ENCODE data around the gene CLECL1. TPM values are rescaled to one million over a fixed set of nuclear protein-coding genes. Genes with fewer than 3 reads are reported as not detected.

The CLECL1 gene
- total RNA-seq, 2 donors from 2014 or later: 1.9 TPM; not detected in 1

GRCh38 chr12:9736936-9737705 is 4.2 kb upstream of the CLECL1 start:
- TF ChIP-seq CTCF (IDR thresholded peaks at IDR 0.05): no peak
- DNase-seq (ENCODE audit: low spot score): no peak
- Histone ChIP-seq H3K9me3 (no peaks in the 10 kb centered on the region), H3K27me3 (replicated peaks; ENCODE audit: insufficient read depth) (no peaks in the 10 kb centered on the region), H3K4me1 (ENCODE audit: control insufficient read depth in 1 of 2, low read depth in 2 of 2) (no peaks in the 10 kb centered on the region), H3K27ac (peak overlapping the region in 1 of 2 donors; percentile 47), H3K36me3 (no peaks in the 10 kb centered on the region), H3K4me3 (no peak overlapping the region)
- no peak for ATAC-seq (ENCODE audit: insufficient number of reproducible peaks, low FRiP score, low read depth)

DNA sequence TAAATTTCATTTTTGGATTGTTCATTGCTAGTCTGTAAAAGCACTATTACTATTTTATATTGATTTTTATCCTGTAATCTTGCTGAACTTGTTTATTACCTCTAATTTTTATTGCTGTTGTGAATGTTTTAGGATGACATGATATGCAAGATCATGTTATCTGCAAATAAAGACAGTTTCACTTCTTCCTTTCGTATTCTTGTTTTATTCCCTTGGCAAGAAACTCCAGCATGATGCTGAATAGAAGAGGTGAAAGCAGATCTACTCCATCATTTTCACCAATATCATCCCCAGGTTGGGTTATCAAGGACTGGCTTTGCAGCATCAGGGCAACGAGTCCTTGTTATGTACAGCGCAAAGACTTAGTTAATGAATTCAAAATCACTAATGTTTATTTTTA is 2.7 kb upstream of the CLECL1 start:
- no peak overlapping the region for H3K4me3 ChIP-seq
- no peak overlapping the region for H3K27ac ChIP-seq
- ATAC-seq (ENCODE audit: insufficient number of reproducible peaks, low FRiP score, low read depth): no peak
- H3K27me3 ChIP-seq (replicated peaks; ENCODE audit: insufficient read depth): no peaks in the 10 kb centered on the region
- no peak for DNase-seq (ENCODE audit: low spot score)
- TF ChIP-seq CTCF (IDR thresholded peaks at IDR 0.05): no peak
- no peaks in the 10 kb centered on the region for H3K4me1 ChIP-seq (ENCODE audit: control insufficient read depth in 1 of 2, low read depth in 2 of 2)
- H3K36me3 ChIP-seq: no peaks in the 10 kb centered on the region
- no peaks in the 10 kb centered on the region for H3K9me3 ChIP-seq

- peak overlapping the region in 1 of 2 donors; percentile 2 for H3K27ac ChIP-seq
- no peaks in the 10 kb centered on the region for H3K9me3 ChIP-seq
- TF ChIP-seq CTCF (IDR thresholded peaks at IDR 0.05): no peak
- H3K4me3 ChIP-seq: peak overlapping the region; percentile 12
- no peaks in the 10 kb centered on the region for H3K36me3 ChIP-seq
- DNase-seq (ENCODE audit: low spot score): no peak
- ATAC-seq (ENCODE audit: insufficient number of reproducible peaks, low FRiP score, low read depth): no peak
- no peaks in the 10 kb centered on the region for H3K27me3 ChIP-seq (replicated peaks; ENCODE audit: insufficient read depth)
- H3K4me1 ChIP-seq (ENCODE audit: control insufficient read depth in 1 of 2, low read depth in 2 of 2): no peaks in the 10 kb centered on the region
Measured at GRCh38 chr12:9731797-9732196, 1.1 kb downstream of the CLECL1 start.

GRCh38 chr12:9731393-9731792 is 1.5 kb downstream of the CLECL1 start:
- no peaks in the 10 kb centered on the region for H3K4me1 ChIP-seq (ENCODE audit: control insufficient read depth in 1 of 2, low read depth in 2 of 2)
- DNase-seq (ENCODE audit: low spot score) (no peak), ATAC-seq (ENCODE audit: insufficient number of reproducible peaks, low FRiP score, low read depth) (no peak)
- TF ChIP-seq CTCF (IDR thresholded peaks at IDR 0.05): no peak
- peak overlapping the region in 1 of 2 donors; percentile 2 for H3K27ac ChIP-seq
- no peaks in the 10 kb centered on the region for H3K36me3 ChIP-seq
- H3K27me3 ChIP-seq (replicated peaks; ENCODE audit: insufficient read depth): no peaks in the 10 kb centered on the region
- H3K9me3 ChIP-seq: no peaks in the 10 kb centered on the region
- peak overlapping the region; percentile 12 for H3K4me3 ChIP-seq

GRCh38 chr12:9730591-9730990 is 2.3 kb downstream of the CLECL1 start:
- H3K9me3 ChIP-seq: no peaks in the 10 kb centered on the region
- H3K27ac ChIP-seq: no peak overlapping the region
- ATAC-seq (ENCODE audit: insufficient number of reproducible peaks, low FRiP score, low read depth) (no peak), DNase-seq (ENCODE audit: low spot score) (no peak)
- H3K36me3 ChIP-seq: no peaks in the 10 kb centered on the region
- H3K4me1 ChIP-seq (ENCODE audit: control insufficient read depth in 1 of 2, low read depth in 2 of 2): no peaks in the 10 kb centered on the region
- H3K4me3 ChIP-seq: no peak overlapping the region
- no peaks in the 10 kb centered on the region for H3K27me3 ChIP-seq (replicated peaks; ENCODE audit: insufficient read depth)
- TF ChIP-seq CTCF (IDR thresholded peaks at IDR 0.05): no peak

All from thoracic aorta (tissue), 2 donors.